HFFc6 (cell line): ENCODE results near the gene GNG7. TPM values are rescaled to one million over a fixed set of nuclear protein-coding genes. Genes with fewer than 3 reads are reported as not detected.

Source experiments
- DNase-seq: peaks from one replicate; pipeline ENCODE4 v3.0.0-alpha.2; 2018
- H3K27ac Mint-ChIP-seq: 2 replicates; pipeline ENCODE4 v1.8.0; 2020; ENCODE audit warnings: mild to moderate bottlenecking, mixed read lengths
- H3K27me3 Mint-ChIP-seq: 2 replicates; pipeline ENCODE4 v1.8.0; 2021; ENCODE audit warnings: mild to moderate bottlenecking, moderate library complexity, mixed read lengths; ENCODE audit not compliant: insufficient read depth
- H3K36me3 Mint-ChIP-seq: 2 replicates; pipeline ENCODE4 v1.8.0; 2021; ENCODE audit warnings: low read depth, mixed read lengths
- H3K4me1 Mint-ChIP-seq: 2 replicates; pipeline ENCODE4 v1.8.0; 2020; ENCODE audit warnings: low read depth, mixed read lengths
- H3K4me3 Mint-ChIP-seq: 2 replicates; pipeline ENCODE4 v1.8.0; 2020; ENCODE audit warnings: mild to moderate bottlenecking, moderate library complexity, mixed read lengths
- H3K9me3 Mint-ChIP-seq: 2 replicates; pipeline ENCODE4 v1.8.0; 2020; ENCODE audit warnings: mild to moderate bottlenecking, mixed read lengths
- total RNA-seq, 6 experiments: library from RNA; stranded (reverse); fragmentation: NEBNext Ultra II Directional; extraction: Animal tissue kit (Norgen Biotek cat#: 25700); gene quantifications; 2 replicates in 1 of 6; 3 replicates in 5 of 6; pipeline ENCODE4 v1.2.3, GENCODE V29; 2021
- TF ChIP-seq, protein P1 (sequence below): fragments of 200-600 bp; sonication (generic); IDR thresholded peaks from 2 replicates; pipeline ENCODE4 v1.5.0; 2021; ENCODE audit warnings: antibody characterized with exemption, mild to moderate bottlenecking

GNG7 gene
- total RNA-seq, 6 experiments from 2014 or later = 0.09 to 0.29 (median 0.11) TPM; not detected in 1

DNA sequence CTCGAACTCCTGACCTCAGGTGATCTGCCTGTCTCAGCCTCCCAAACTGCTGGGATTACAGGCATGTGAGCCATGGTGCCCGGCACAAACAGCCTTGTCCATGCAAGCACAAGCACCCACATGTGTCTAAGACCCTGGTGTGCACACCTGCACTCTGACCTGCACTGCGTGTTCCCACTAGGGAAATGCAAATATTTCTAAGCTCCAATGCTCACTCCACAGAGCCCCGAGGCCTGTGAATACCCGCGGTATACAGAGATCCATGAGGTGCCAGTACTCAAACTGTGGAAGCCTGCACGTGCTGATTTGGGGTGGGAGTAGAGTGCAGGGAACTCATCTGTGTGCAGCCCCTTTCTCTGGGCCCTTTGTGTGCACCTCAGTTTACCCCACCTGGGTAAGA is 211.8 kb downstream of the GNG7 start:
- Mint-ChIP-seq H3K27ac (peak overlapping the region; percentile 26; the same call in 1 of the 2 replicates), H3K4me3 (no peak overlapping the region), H3K27me3 (peaks cover 5% of the 10 kb centered on the region), H3K4me1 (peaks cover 49% of the 10 kb centered on the region), H3K9me3 (no peaks in the 10 kb centered on the region), H3K36me3 (no peaks in the 10 kb centered on the region)
- TF ChIP-seq, protein P1, sequence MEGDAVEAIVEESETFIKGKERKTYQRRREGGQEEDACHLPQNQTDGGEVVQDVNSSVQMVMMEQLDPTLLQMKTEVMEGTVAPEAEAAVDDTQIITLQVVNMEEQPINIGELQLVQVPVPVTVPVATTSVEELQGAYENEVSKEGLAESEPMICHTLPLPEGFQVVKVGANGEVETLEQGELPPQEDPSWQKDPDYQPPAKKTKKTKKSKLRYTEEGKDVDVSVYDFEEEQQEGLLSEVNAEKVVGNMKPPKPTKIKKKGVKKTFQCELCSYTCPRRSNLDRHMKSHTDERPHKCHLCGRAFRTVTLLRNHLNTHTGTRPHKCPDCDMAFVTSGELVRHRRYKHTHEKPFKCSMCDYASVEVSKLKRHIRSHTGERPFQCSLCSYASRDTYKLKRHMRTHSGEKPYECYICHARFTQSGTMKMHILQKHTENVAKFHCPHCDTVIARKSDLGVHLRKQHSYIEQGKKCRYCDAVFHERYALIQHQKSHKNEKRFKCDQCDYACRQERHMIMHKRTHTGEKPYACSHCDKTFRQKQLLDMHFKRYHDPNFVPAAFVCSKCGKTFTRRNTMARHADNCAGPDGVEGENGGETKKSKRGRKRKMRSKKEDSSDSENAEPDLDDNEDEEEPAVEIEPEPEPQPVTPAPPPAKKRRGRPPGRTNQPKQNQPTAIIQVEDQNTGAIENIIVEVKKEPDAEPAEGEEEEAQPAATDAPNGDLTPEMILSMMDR = no peak
- DNase-seq = no peak

DNA sequence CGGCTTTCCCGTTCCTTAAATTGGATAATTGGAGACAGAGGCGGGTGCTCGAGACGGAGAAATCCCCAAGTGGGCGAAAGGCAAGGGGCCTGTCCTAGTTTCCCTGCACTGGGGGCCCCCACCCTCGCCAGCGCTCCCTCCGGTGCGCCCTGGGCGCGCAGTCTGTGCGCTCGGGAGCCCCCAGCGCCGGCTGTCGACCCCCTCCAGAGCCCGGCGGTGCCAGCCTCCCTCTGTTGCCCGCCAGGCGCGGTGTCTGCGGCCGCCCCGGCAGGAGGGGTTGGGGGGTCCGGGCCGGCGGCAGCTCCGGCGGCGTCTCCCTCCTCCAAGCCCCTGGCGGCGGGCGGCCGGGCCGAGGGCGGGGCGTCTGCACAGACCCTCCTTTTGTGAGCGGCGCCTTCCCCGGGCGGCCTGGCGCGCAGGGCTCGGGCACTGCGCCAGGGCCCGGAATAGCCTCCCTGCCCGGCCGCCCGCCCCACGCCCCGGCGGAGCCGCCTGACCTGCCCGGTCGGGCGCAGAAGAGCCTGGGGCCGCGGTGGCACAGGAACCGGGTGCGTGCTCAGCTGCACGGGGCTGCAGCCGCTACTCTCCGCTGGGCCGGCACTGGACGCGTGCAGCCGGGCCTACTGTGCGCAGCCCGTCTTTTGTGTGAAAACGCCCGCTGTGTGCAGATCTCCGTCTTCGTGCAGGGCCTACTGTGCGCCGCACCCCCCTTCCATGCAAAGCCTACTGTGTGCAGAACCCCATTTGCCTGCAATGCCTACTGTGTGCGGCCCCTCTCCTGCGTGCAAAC is 213.4 kb downstream of the GNG7 start:
- H3K27ac Mint-ChIP-seq = no peak overlapping the region
- H3K9me3 Mint-ChIP-seq = no peaks in the 10 kb centered on the region
- H3K4me1 Mint-ChIP-seq = peaks cover 44% of the 10 kb centered on the region
- TF ChIP-seq, protein P1 = 0 out of 2 replicates have a peak, but pooled peaks have one; percentile 15
- H3K36me3 Mint-ChIP-seq = no peaks in the 10 kb centered on the region
- peaks cover 7% of the 10 kb centered on the region for H3K27me3 Mint-ChIP-seq
- peak; percentile 21 for DNase-seq
- peak overlapping the region; percentile 52 for H3K4me3 Mint-ChIP-seq

DNA sequence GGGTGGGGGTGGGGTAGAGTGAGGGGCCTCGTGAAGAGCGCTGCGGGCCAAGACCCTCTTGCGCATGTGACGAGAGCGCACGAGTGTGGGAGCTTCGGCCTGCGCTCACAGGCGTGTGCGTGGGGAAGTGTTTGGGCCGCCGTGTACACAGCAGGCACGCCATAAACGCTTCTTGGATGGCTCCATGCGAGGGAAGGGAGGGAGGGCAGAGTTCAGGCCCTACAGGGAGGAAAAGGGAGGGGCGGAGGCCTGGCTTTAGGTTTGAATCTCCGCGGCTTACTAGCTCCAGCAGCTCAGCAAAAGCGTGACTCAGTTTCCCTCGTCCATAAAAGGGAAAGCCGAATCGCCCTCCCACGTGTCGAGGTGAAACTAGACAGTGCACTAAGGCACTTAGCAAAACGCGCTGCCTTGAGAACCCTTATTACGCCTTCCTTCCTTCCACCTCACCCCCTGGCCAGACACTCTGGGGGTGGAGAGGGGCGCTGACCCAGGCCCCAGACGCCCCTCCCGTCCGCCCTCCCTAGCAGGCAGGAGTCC is 214.0 kb downstream of the GNG7 start:
- H3K27ac Mint-ChIP-seq = no peak overlapping the region
- H3K9me3 Mint-ChIP-seq = no peaks in the 10 kb centered on the region; the same call in 1 of the 2 replicates
- no peaks in the 10 kb centered on the region for H3K36me3 Mint-ChIP-seq
- peak overlapping the region; percentile 52; the same call in 1 of the 2 replicates for H3K4me3 Mint-ChIP-seq
- TF ChIP-seq, protein P1 = no peak
- peaks cover 7% of the 10 kb centered on the region for H3K27me3 Mint-ChIP-seq
- DNase-seq = no peak
- H3K4me1 Mint-ChIP-seq = peaks cover 37% of the 10 kb centered on the region

DNA sequence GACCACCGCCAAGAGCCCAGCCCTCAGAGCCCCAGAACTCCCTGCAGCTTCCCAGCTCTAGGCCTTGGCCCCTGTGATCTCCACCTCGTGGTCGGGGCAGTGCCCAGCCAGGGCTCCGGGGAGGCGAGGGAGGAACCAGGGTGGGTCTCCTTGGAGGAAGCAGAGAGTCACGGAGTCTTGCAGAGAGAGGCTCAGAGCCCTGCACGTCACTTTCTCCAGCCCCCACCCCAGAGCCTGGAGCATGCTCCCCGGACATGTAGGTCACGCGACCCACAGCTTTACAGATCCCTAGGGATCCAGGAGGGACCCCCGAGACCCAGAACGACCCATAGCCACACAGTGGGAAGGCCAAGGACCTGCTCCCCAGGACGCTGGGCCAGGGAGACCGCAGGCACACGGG is 214.7 kb downstream of the GNG7 start:
- H3K4me1 Mint-ChIP-seq = peaks cover 31% of the 10 kb centered on the region
- DNase-seq = no peak
- H3K27me3 Mint-ChIP-seq = peaks cover 7% of the 10 kb centered on the region
- no peak overlapping the region for H3K4me3 Mint-ChIP-seq
- H3K9me3 Mint-ChIP-seq = no peaks in the 10 kb centered on the region; the same call in 1 of the 2 replicates
- TF ChIP-seq, protein P1 = no peak
- H3K27ac Mint-ChIP-seq = no peak overlapping the region
- no peaks in the 10 kb centered on the region; the same call in 1 of the 2 replicates for H3K36me3 Mint-ChIP-seq

DNA sequence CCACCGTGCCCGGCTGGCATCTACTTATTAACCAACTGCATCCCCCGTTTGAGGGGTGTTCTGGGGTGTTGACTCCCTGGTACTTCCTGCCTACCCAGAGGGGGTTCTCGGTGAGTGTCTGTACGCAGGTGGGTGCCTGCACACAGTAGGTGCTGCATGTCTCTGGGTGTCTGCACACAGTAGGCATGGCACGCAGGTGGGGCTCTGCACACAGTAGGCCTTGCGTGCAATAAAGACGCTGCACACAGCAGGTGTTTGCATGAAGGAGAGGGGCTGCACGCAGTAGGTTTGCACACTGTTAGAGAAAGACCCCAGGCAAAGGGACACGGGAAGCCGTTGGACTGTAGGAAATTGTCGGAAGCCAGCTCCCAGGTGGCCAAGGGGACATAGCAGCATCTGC is 215.4 kb downstream of the GNG7 start:
- H3K36me3 Mint-ChIP-seq = no peaks in the 10 kb centered on the region; the same call in 1 of the 2 replicates
- no peak overlapping the region for H3K4me3 Mint-ChIP-seq
- TF ChIP-seq, protein P1 = no peak
- peaks cover 25% of the 10 kb centered on the region for H3K4me1 Mint-ChIP-seq
- no peak overlapping the region for H3K27ac Mint-ChIP-seq
- H3K27me3 Mint-ChIP-seq = peaks cover 7% of the 10 kb centered on the region
- H3K9me3 Mint-ChIP-seq = no peaks in the 10 kb centered on the region; the same call in 1 of the 2 replicates
- no peak for DNase-seq
